ENCODE measurements around the gene QSER1. TPM values are rescaled to one million over a fixed set of nuclear protein-coding genes. Genes with fewer than 3 reads are reported as not detected.

QSER1 gene
- total and polyA plus RNA-seq, 4 donors: 2.4 to 12.6 (median 7.1) TPM

DNA sequence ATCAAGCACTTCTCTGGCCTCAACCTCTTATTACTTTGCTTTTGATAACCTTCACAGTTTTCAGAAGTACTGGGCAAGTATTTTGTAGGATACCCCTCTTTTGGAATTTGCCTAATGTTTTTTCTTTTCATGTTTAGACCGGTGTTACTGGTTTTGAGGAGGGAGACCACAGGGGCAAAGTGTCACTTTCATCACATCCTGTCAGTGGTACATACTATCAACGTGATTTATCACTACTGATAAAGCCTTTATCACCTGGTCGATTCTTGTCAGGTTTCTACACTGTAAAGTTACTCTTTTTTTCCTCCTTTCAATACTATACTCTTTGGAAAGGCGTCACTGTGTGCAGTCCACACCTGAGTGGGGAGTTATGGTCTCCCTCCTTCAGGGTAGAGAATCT is 26.7 kb downstream of the QSER1 start:
- Histone ChIP-seq H3K9me3 (ENCODE audit: control insufficient read depth in 4 of 4, low read length in 3 of 4) (no peaks in the 10 kb centered on the region), H3K4me3 (ENCODE audit: low read depth in 1 of 3, low read length in 3 of 3) (no peak overlapping the region), H3K27ac (ENCODE audit: low read depth in 1 of 2, low read length in 2 of 2) (no peak overlapping the region), H3K4me1 (ENCODE audit: control insufficient read depth in 4 of 4, insufficient read depth in 4 of 4, low read length in 3 of 4) (peaks cover 0 to 4% (median 0%) of the 10 kb centered on the region in 4 donors), H3K9ac (ENCODE audit: low read depth in 1 of 2, low read length in 2 of 2) (no peak overlapping the region), H3K36me3 (ENCODE audit: control insufficient read depth in 4 of 4, insufficient read depth in 3 of 4, low read depth in 1 of 4, low read length in 3 of 4) (no peaks in the 10 kb centered on the region), H3K27me3 (ENCODE audit: control insufficient read depth in 4 of 4, insufficient read depth in 4 of 4, low read length in 3 of 4) (no peaks in the 10 kb centered on the region)
- 46% methylated on average over 4 of the region's 4 CpGs for WGBS
- DNase-seq (ENCODE audit: low spot score): no peak
- TF ChIP-seq SP1 (IDR thresholded peaks at IDR 0.05): no peak
- TF ChIP-seq, protein P1, sequence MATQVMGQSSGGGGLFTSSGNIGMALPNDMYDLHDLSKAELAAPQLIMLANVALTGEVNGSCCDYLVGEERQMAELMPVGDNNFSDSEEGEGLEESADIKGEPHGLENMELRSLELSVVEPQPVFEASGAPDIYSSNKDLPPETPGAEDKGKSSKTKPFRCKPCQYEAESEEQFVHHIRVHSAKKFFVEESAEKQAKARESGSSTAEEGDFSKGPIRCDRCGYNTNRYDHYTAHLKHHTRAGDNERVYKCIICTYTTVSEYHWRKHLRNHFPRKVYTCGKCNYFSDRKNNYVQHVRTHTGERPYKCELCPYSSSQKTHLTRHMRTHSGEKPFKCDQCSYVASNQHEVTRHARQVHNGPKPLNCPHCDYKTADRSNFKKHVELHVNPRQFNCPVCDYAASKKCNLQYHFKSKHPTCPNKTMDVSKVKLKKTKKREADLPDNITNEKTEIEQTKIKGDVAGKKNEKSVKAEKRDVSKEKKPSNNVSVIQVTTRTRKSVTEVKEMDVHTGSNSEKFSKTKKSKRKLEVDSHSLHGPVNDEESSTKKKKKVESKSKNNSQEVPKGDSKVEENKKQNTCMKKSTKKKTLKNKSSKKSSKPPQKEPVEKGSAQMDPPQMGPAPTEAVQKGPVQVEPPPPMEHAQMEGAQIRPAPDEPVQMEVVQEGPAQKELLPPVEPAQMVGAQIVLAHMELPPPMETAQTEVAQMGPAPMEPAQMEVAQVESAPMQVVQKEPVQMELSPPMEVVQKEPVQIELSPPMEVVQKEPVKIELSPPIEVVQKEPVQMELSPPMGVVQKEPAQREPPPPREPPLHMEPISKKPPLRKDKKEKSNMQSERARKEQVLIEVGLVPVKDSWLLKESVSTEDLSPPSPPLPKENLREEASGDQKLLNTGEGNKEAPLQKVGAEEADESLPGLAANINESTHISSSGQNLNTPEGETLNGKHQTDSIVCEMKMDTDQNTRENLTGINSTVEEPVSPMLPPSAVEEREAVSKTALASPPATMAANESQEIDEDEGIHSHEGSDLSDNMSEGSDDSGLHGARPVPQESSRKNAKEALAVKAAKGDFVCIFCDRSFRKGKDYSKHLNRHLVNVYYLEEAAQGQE (IDR thresholded peaks at IDR 0.05): no peak
- no peak for TF ChIP-seq HNF4A (conservative IDR thresholded peaks at IDR 0.05)
- TF ChIP-seq, protein P2, sequence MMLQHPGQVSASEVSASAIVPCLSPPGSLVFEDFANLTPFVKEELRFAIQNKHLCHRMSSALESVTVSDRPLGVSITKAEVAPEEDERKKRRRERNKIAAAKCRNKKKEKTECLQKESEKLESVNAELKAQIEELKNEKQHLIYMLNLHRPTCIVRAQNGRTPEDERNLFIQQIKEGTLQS (IDR thresholded peaks at IDR 0.05): no peak
- TF ChIP-seq, protein P3, sequence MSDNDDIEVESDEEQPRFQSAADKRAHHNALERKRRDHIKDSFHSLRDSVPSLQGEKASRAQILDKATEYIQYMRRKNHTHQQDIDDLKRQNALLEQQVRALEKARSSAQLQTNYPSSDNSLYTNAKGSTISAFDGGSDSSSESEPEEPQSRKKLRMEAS (IDR thresholded peaks at IDR 0.05): no peak

DNA sequence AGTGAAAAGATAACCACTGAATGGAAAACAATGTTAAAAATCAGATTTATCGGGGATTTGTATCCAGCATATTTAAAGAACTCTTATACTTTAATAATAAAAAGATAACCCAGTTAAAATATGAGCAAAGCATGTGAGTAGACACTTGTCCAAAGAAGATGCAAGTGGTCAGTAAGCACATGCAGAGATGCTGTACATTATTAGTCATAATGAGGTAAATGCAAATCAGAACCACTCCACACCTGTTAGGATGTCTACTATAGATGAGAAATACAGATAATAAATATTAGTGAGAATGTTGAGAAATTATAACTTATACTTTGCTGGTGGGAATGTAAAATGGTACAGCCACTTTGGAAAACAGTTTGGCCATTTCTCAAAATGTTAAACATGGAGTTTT is 28.0 kb downstream of the QSER1 start:
- no peak for DNase-seq (ENCODE audit: low spot score)
- TF ChIP-seq, protein P4, sequence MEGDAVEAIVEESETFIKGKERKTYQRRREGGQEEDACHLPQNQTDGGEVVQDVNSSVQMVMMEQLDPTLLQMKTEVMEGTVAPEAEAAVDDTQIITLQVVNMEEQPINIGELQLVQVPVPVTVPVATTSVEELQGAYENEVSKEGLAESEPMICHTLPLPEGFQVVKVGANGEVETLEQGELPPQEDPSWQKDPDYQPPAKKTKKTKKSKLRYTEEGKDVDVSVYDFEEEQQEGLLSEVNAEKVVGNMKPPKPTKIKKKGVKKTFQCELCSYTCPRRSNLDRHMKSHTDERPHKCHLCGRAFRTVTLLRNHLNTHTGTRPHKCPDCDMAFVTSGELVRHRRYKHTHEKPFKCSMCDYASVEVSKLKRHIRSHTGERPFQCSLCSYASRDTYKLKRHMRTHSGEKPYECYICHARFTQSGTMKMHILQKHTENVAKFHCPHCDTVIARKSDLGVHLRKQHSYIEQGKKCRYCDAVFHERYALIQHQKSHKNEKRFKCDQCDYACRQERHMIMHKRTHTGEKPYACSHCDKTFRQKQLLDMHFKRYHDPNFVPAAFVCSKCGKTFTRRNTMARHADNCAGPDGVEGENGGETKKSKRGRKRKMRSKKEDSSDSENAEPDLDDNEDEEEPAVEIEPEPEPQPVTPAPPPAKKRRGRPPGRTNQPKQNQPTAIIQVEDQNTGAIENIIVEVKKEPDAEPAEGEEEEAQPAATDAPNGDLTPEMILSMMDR (IDR thresholded peaks at IDR 0.05; ENCODE audit: low read depth, low read length, missing input control): no peak
- TF ChIP-seq, protein P2 (IDR thresholded peaks at IDR 0.05): no peak
- TF ChIP-seq, protein P1 (IDR thresholded peaks at IDR 0.05): no peak
- no peak for TF ChIP-seq EGR1 (IDR thresholded peaks at IDR 0.05; ENCODE audit: low read depth in 2 of 2)
- no peak for TF ChIP-seq NR2F2 (IDR thresholded peaks at IDR 0.05)
- TF ChIP-seq HNF4A (conservative IDR thresholded peaks at IDR 0.05): no peak
- no peak for TF ChIP-seq TAF1 (conservative IDR thresholded peaks at IDR 0.05)
- TF ChIP-seq RXRA (IDR thresholded peaks at IDR 0.05): no peak
- no peak for TF ChIP-seq FOXA2 (IDR thresholded peaks at IDR 0.05)
- H3K9me3 ChIP-seq (ENCODE audit: control insufficient read depth in 4 of 4, low read length in 3 of 4): no peaks in the 10 kb centered on the region

More for the DNA sequence above, 28.0 kb downstream of the QSER1 start:
- Histone ChIP-seq H3K27me3 (ENCODE audit: control insufficient read depth in 4 of 4, insufficient read depth in 4 of 4, low read length in 3 of 4) (no peaks in the 10 kb centered on the region), H3K36me3 (ENCODE audit: control insufficient read depth in 4 of 4, insufficient read depth in 3 of 4, low read depth in 1 of 4, low read length in 3 of 4) (no peaks in the 10 kb centered on the region), H3K4me3 (ENCODE audit: low read depth in 1 of 3, low read length in 3 of 3) (no peak overlapping the region), H3K9ac (ENCODE audit: low read depth in 1 of 2, low read length in 2 of 2) (no peak overlapping the region), H3K4me1 (ENCODE audit: control insufficient read depth in 4 of 4, insufficient read depth in 4 of 4, low read length in 3 of 4) (peaks cover 0 to 4% (median 0%) of the 10 kb centered on the region in 4 donors), H3K27ac (ENCODE audit: low read depth in 1 of 2, low read length in 2 of 2) (no peak overlapping the region)
- 99% methylated on average over 1 of the region's 1 CpG for WGBS

All from liver (tissue), 9 donors.